Osteocyte (in vitro differentiated cells): Measurements from ENCODE around the gene TENM3. TPM values are rescaled to one million over a fixed set of nuclear protein-coding genes. Genes with fewer than 3 reads are reported as not detected.

Experiments
- DNase-seq: peaks from one replicate; pipeline ENCODE4 v3.0.0; 2021; ENCODE audit warnings: mixed read lengths; ENCODE audit not compliant: unreplicated experiment; ENCODE audit errors: extremely low spot score
- H3K27ac Mint-ChIP-seq: one replicate; pipeline ENCODE4 v1.8.0; 2021; ENCODE audit warnings: mild to moderate bottlenecking, mixed read lengths; ENCODE audit not compliant: unreplicated experiment
- H3K27me3 Mint-ChIP-seq: one replicate; pipeline ENCODE4 v1.8.0; 2021; ENCODE audit warnings: mixed read lengths; ENCODE audit not compliant: unreplicated experiment
- H3K36me3 Mint-ChIP-seq: one replicate; pipeline ENCODE4 v1.8.0; 2021; ENCODE audit warnings: mixed read lengths; ENCODE audit not compliant: unreplicated experiment
- H3K4me1 Mint-ChIP-seq: one replicate; pipeline ENCODE4 v1.8.0; 2021; ENCODE audit warnings: mixed read lengths; ENCODE audit not compliant: unreplicated experiment
- H3K4me3 Mint-ChIP-seq: one replicate; pipeline ENCODE4 v1.8.0; 2021; ENCODE audit warnings: mild to moderate bottlenecking, moderate library complexity, mixed read lengths; ENCODE audit not compliant: unreplicated experiment
- H3K9me3 Mint-ChIP-seq: one replicate; pipeline ENCODE4 v1.8.0; 2021; ENCODE audit warnings: mixed read lengths; ENCODE audit not compliant: unreplicated experiment
- CTCF ChIP-seq: fragments of 200-600 bp; sonication (generic); IDR thresholded peaks from 2 replicates; pipeline ENCODE4 v1.5.0; 2021; ENCODE audit warnings: antibody characterized with exemption, mild to moderate bottlenecking, moderate library complexity
- total RNA-seq: library from RNA; stranded (reverse); gene quantifications from 2 replicates; pipeline ENCODE4 v1.2.1, GENCODE V29; 2021

Gene TENM3
- total RNA-seq, 1 donor from 2014 or later, result 78.3 TPM

DNA sequence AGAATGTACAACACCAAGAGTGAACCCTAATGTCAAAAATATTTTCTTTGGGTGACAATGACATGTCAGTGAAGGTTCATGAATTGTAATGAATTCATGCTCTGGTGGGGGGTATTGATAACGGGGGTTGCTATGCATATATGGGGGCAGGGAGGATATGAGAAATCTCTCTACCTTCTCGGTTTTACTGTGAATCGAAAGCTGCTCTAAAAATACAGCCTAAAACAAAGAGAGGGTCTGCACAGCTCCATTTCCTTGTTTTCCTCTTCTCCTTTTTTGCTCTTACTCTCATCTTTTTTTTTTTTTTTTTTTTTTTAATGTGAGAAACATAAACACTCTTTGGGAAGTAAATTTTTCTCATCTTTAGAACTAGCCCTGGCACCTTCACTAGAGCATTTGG, 588.2 kb downstream of the TENM3 start:
- H3K4me1 Mint-ChIP-seq, result no peaks in the 10 kb centered on the region
- H3K4me3 Mint-ChIP-seq, result no peak overlapping the region
- DNase-seq, result no peak
- no peaks in the 10 kb centered on the region for H3K9me3 Mint-ChIP-seq
- no peak for TF ChIP-seq CTCF
- H3K27me3 Mint-ChIP-seq, result peaks cover 40% of the 10 kb centered on the region
- no peaks in the 10 kb centered on the region for H3K36me3 Mint-ChIP-seq
- H3K27ac Mint-ChIP-seq, result no peak overlapping the region

DNA sequence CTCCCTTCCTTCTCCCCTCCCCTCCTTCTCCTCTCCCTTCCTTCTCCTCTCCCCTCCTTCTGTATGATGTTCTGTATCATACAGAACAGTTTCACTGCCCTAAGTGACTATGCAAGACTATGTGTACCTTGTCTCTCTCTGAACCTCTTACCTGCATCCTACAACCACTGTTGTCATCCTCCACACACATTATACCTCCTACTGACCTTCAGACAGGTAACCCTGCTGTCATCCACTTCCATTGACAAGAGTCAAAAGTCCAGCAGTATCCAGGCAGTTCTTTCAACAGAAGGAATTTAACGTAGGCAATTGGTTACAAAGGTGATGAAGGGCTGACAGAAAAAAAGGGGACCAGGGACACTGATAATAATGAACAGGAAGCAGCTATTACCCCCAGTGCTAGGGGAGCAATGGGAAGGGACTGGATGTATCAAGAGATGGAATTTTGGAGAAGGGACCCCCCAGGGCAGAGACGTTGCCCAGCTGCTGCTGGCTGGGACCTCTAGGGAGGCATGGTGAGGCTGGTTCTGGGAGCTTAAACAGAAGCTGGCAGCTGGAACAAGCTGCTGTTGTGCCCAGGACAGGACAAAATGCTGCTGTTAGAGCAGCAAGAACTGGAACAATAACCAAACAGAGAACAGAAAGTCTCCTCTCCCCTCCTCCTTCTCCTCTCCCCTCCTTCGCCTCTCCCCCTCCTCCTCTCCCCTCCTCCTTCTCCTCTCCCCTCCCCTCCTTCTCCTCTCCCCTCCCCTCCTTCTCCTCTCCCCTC, 589.3 kb downstream of the TENM3 start:
- no peak for DNase-seq
- Mint-ChIP-seq H3K4me1 (no peaks in the 10 kb centered on the region), H3K27ac (no peak overlapping the region), H3K4me3 (no peak overlapping the region), H3K36me3 (no peaks in the 10 kb centered on the region), H3K27me3 (peaks cover 46% of the 10 kb centered on the region), H3K9me3 (no peaks in the 10 kb centered on the region)
- TF ChIP-seq CTCF, result no peak

- no peak for TF ChIP-seq CTCF
- peaks cover 28% of the 10 kb centered on the region for H3K27me3 Mint-ChIP-seq
- no peaks in the 10 kb centered on the region for H3K9me3 Mint-ChIP-seq
- H3K36me3 Mint-ChIP-seq, result no peaks in the 10 kb centered on the region
- no peak overlapping the region for H3K27ac Mint-ChIP-seq
- DNase-seq, result no peak
- H3K4me1 Mint-ChIP-seq, result no peaks in the 10 kb centered on the region
- H3K4me3 Mint-ChIP-seq, result no peak overlapping the region
Measured at GRCh38 chr4:182835006-182835740, 592.0 kb downstream of the TENM3 start.

DNA sequence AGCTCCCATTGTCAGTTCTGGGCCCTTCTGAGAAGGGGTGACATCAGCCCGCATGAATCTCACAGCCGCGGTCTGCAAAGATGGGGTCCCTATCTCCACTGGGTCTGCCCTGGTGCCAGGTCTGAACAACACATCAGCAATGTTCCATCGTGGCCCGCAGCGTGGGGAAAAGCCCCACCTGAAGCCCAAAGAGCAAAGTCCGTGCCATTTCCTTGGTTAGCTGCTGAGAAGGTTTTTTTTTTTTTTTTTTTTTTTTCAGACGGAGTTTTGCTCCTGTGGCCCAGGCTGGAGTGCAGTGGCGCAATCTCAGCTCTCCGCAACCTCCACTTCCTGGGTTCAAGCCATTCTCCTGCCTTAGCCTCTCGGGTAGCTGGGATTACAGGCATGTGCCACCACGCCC, 594.6 kb downstream of the TENM3 start:
- Mint-ChIP-seq H3K4me1 (no peaks in the 10 kb centered on the region), H3K27ac (no peak overlapping the region), H3K27me3 (peaks cover 12% of the 10 kb centered on the region), H3K4me3 (no peak overlapping the region), H3K36me3 (no peaks in the 10 kb centered on the region), H3K9me3 (no peaks in the 10 kb centered on the region)
- TF ChIP-seq CTCF, result no peak
- DNase-seq, result no peak

DNA sequence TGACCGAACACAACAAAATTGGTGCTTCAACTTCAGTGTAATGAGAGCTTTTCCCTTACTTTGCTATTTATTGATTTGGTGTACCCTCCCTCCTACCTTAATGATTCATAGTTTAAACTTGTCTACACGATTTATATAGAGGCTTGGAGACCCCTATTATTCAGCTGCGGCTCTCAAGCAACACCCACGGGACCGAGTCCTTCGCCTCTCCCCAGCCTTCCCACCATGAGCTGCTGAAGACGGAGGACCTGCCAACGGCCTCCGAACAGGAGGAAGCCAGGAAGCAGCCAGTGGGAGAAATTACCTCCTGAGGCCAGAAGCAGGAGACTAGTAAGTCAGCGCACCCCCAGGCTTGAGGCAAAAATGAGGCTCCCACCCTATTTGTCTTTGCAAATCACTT, 595.3 kb downstream of the TENM3 start:
- Mint-ChIP-seq H3K4me3 (no peak overlapping the region), H3K27ac (no peak overlapping the region), H3K4me1 (no peaks in the 10 kb centered on the region), H3K27me3 (peaks cover 12% of the 10 kb centered on the region), H3K9me3 (no peaks in the 10 kb centered on the region), H3K36me3 (no peaks in the 10 kb centered on the region)
- DNase-seq, result no peak
- no peak for TF ChIP-seq CTCF
